Activated CD4-positive, alpha-beta memory T cell treated with anti-CD3 and anti-CD28 coated beads for 36 hours (primary cell): ENCODE data around the gene GLCE. TPM values are rescaled to one million over a fixed set of nuclear protein-coding genes. Genes with fewer than 3 reads are reported as not detected.
"Not testable (repeated sequence)": the region's sequence is repeated elsewhere in the genome, so short reads cannot be mapped to it uniquely, and the experiment has no call there.

Source experiments
- CTCF ChIA-PET: fragments of 350-600 bp; sonication (Branson Sonifier 250); formaldehyde crosslinking; loops from one replicate; lab custom pipeline; 2021; ENCODE audit warnings: antibody characterized with exemption, inconsistent platforms; lab: Charles Lee
- POLR2A ChIA-PET: fragments of 350-600 bp; sonication (Branson Sonifier 250); formaldehyde crosslinking; loops from one replicate; lab custom pipeline; 2021; ENCODE audit warnings: antibody characterized with exemption; lab: Charles Lee
- DNase-seq: peaks from one replicate; pipeline ENCODE4 v3.0.0-alpha.2; 2020
- H3K27ac Mint-ChIP-seq: one replicate; pipeline ENCODE4 v1.8.0; 2021; ENCODE audit warnings: mixed read lengths
- H3K27me3 Mint-ChIP-seq: one replicate; pipeline ENCODE4 v1.8.0; 2021; ENCODE audit warnings: mixed read lengths
- H3K36me3 Mint-ChIP-seq: one replicate; pipeline ENCODE4 v1.8.0; 2021; ENCODE audit warnings: mixed read lengths
- H3K4me1 Mint-ChIP-seq: one replicate; pipeline ENCODE4 v1.8.0; 2021; ENCODE audit warnings: low read depth, mixed read lengths
- H3K4me3 Mint-ChIP-seq: one replicate; pipeline ENCODE4 v1.8.0; 2021; ENCODE audit warnings: mild to moderate bottlenecking, mixed read lengths
- H3K9me3 Mint-ChIP-seq: one replicate; pipeline ENCODE4 v1.8.0; 2021; ENCODE audit warnings: mixed read lengths
- intact Hi-C: fragments of 100-400 bp; cut with micrococcal nuclease; formaldehyde crosslinking; loops from one replicate; pipeline ENCODE4 v1.15.1; 2023
- total RNA-seq, 2 experiments: library from RNA; stranded (reverse); gene quantifications; one replicate each; pipeline ENCODE4 v1.2.3, GENCODE V29; 2021

Gene GLCE
- total RNA-seq, 2 experiments from 2014 or later: 3.9 to 4.4 TPM

DNA sequence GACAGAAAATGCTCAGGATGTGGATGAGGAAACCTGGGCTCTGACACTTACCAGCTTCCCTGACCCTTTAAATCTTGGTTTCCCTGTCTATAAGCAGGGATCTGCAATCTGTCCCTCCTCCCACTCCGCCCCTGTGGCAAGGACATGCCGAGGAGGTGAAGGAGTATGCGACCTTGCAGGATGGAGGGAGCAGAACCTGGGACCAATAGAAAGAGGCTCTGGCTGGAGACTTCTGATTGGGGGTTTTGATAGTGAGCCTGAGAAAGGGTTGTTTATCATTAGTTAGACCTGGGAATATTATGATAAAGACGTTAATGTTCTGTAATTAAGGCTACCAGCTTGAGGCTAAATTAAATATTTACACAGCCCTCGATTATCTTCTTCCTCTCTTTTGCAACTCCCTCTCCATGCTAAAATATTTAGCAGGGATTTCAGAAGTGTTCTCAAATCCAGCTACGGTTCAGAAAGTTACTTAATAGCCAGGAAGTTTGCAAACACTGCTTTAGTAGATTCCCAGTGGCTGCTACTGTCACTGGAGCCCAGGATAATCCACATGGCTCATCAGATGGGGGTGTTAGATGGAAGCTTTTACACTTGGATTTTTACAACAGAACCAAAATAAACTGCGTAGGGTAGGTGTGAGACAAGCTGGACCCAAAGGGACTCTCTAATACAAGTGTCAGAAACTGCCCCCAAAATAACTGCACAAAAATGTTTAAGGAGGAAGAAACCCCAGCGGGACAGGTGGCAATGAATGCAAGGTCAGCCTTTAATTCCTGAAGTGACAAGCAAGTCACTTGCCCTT is 129.1 kb downstream of the GLCE start:
- intact Hi-C loops: no loop called here
- H3K27ac Mint-ChIP-seq: no peak overlapping the region
- ChIA-PET CTCF (no interaction called here), POLR2A (no interaction called here)
- no peak overlapping the region for H3K4me3 Mint-ChIP-seq
- no peaks in the 10 kb centered on the region for H3K27me3 Mint-ChIP-seq
- H3K4me1 Mint-ChIP-seq: no peaks in the 10 kb centered on the region
- no peak for DNase-seq
- H3K9me3 Mint-ChIP-seq: no peaks in the 10 kb centered on the region
- no peaks in the 10 kb centered on the region for H3K36me3 Mint-ChIP-seq

DNA sequence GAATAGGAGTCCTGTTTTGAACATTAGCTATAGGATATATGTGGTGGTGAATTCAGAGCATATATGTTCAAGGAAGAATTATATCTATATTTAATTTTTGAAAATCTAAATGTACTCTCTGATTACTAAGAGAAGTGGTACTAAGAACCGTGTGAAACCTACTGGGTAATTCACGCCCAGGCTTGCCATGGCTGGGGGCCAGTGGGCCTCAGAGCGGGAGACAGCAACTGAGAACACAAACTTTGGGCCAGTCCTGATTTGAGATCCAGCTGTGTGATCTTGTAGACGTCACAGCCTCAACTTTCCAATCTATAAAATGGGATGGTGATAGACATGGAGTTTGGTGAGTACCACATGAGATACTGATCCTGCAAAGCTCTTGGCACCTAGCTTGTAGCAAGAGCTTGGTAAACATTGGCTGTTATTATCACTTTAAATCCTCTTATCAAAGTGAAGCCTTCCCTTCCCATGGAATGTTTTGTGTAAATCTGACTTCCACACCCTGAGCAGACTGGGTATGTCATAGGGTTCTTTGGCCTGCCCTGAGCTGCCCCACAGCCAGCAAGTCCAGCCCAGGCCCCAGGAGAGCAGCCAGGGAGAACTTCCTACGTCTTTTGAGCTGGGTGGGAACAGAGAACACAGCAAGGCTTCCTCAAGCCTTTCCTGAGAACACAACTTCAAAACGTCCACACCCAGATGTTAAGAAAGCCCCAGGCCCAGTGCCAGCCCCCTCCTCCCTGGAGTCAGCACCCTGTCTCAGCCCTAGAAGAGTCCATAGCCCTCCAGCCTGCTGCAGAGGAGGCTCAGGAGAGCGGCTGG is 130.1 kb downstream of the GLCE start:
- no peaks in the 10 kb centered on the region for H3K36me3 Mint-ChIP-seq
- POLR2A ChIA-PET: no interaction called here
- H3K9me3 Mint-ChIP-seq: no peaks in the 10 kb centered on the region

DNA sequence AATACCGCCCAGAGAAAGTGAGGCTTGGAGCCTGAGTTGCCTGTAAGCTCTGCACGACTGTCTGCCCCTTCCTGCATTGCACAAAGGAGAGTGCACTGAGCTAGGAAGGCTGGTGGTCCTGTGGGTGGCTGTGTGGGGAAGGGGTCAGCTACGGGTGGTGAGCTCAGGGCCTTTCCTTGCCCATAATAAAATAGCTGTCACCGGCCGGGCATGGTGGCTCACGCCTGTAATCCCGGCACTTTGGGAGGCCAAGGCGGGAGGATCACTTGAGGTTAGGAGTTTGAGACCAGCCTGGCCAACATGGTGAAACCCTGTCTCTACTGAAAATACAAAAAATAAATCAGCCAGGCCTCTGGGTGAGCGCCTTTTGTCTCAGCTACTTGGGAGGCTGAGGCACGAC is 131.2 kb downstream of the GLCE start:
- POLR2A ChIA-PET, H3K9me3 Mint-ChIP-seq, H3K36me3 Mint-ChIP-seq, H3K4me1 Mint-ChIP-seq, H3K27ac Mint-ChIP-seq, DNase-seq, H3K27me3 Mint-ChIP-seq, H3K4me3 Mint-ChIP-seq, intact Hi-C loops: not testable (repeated sequence)
- CTCF ChIA-PET: interaction anchor here (0.6 to 1.0 kb wide), 3 partner anchors 13 to 233 kb away, joined by 3 read pairs; no protein-coding TSS in a partner anchor

More for the DNA sequence above, 130.1 kb downstream of the GLCE start:
- intact Hi-C loops: no loop called here
- peaks cover 2% of the 10 kb centered on the region for H3K27me3 Mint-ChIP-seq
- no peak for DNase-seq
- no peak overlapping the region for H3K4me3 Mint-ChIP-seq
- CTCF ChIA-PET: interaction anchor here (1.0 kb wide), 1 partner anchor 14 kb away, joined by 3 read pairs; no protein-coding TSS in a partner anchor
- no peaks in the 10 kb centered on the region for H3K4me1 Mint-ChIP-seq
- no peak overlapping the region for H3K27ac Mint-ChIP-seq

DNA sequence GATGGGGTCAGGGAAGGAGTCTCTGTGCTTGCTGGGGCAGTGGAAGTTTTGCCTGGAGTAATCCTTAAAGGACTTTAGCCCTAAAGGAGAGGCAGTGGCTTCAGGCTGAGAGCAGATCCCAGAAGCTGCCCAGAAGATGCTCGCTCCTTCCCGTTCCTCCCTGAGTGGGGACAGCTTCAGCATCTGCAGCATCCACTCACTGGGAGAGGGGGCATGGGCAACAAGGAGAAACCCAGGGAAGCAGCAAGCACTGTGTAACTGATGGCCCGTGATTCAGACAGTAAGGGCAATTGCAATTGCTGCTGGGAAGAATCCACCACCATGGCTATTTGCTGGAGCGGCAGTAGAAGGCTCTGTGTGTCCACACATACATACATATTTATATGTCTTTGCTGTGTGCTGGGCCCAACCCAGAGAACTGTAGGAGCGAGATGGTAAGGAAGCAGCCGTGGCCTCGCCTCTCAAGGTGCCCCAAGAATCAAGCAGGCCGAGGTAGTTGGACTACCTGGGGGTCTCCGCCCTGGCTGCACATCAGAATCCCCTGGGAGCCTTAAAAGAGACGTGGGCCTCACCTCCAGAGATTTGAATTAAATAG is 132.5 kb downstream of the GLCE start:
- Mint-ChIP-seq H3K27ac (no peak overlapping the region), H3K36me3 (no peaks in the 10 kb centered on the region), H3K9me3 (no peaks in the 10 kb centered on the region), H3K4me3 (no peak overlapping the region), H3K27me3 (peaks cover 14% of the 10 kb centered on the region), H3K4me1 (no peaks in the 10 kb centered on the region)
- ChIA-PET POLR2A (no interaction called here), CTCF (no interaction called here)
- intact Hi-C loops: no loop called here
- no peak for DNase-seq

DNA sequence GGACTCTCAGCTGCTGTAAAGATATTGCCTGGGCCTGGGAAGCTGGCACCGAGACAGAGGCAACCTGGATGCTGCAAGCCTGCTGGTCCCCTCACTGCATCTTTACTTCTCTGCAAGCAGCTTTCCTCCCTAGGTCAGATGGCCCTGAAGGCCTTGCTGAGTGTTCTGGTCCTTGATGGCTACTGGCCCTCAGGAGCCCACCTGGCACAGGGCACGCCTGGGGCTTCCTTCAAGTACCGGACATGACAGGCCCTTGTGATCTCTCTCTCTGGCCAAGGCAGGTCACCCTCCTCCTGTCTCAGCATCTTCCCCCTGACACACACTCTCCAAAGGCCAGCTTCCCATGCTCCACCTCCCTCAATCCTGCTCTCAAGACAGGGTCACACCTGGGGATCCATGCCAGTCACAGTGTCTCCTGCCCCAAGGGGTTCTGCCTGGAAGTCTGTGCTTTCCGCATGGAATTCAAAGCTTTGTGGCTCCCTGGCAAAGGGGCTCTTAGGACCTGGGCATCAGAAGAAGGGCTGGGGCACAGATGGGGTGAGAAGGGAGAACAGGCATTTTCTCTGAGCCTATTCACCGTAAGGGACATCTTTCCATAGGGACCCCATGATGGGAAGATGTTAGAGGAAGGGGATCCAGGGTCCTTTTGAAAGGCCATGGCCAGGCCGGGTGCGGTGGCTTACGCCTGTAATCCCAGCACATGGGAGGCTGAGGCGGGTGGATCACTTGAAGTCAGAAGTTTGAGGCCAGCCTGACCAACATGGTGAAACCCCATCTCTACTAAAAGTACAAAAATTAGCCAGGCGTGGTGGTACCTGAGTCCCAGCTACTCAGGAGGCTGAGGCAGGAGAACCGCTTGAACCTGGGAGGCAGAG is 133.5 kb downstream of the GLCE start:
- Mint-ChIP-seq H3K27me3 (peaks cover 17% of the 10 kb centered on the region), H3K36me3 (no peaks in the 10 kb centered on the region), H3K4me3 (no peak overlapping the region), H3K27ac (no peak overlapping the region), H3K9me3 (no peaks in the 10 kb centered on the region), H3K4me1 (no peaks in the 10 kb centered on the region)
- ChIA-PET POLR2A (no interaction called here), CTCF (no interaction called here)
- intact Hi-C loops: no loop called here
- DNase-seq: no peak

DNA sequence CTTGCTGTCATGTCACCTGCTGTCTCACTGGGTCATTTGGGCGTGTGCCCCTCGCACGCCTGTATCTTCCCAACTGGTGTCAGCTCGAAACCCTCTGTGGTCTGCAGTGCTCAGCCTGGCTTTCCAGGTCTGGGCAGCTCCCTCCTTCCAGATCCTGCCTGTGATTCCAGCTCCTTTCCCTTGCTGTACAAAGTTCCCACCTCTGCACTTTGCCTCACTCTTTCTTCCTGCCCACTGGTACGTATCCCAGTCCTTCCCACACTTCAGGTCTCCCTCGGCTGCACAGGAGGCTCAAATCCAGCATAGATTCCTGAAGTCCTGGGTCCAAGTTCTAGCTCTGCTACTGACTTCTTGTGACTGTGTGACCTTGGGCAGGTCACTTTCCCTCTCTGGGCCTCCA is 136.2 kb downstream of the GLCE start:
- POLR2A ChIA-PET: no interaction called here
- CTCF ChIA-PET: no interaction called here

DNA sequence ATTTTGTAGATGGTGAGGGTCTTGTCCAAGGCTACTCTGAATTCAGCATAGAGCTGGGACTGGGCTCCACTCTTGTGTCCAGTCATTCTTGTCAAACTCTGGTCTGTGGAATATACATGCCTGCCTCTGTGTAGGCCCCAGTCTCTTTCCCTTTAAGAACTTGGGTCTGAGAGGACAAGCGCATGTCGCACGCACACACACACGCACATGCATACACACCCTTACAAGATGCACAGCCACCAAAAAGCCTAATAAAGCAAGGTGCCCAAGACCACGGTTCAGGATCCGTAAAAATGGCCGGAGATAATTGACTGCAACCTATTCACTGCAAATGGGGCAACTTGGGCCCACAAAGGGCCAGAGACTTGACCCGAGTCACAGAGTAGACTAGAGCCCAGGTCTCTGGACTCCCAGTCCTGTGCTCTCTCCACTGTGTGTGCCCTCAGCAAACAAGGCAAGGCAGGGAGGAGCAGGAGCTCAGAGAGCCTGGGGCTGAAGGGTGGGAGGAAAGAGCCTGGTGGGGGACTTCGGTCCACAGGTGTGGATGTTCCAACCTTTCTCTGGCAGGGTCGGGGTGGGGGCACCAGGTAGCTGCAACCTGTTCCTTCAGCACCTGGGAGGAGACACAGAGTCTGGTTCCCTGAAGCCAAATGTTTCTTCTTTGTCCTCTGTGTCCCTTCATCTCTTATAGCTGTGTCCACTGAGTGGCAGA is 137.4 kb downstream of the GLCE start:
- no peak overlapping the region for H3K4me3 Mint-ChIP-seq
- ChIA-PET CTCF (no interaction called here), POLR2A (no interaction called here)
- H3K9me3 Mint-ChIP-seq: no peaks in the 10 kb centered on the region
- H3K4me1 Mint-ChIP-seq: no peaks in the 10 kb centered on the region
- no peaks in the 10 kb centered on the region for H3K36me3 Mint-ChIP-seq
- DNase-seq: no peak
- no peak overlapping the region for H3K27ac Mint-ChIP-seq
- intact Hi-C loops: no loop called here
- peaks cover 43% of the 10 kb centered on the region for H3K27me3 Mint-ChIP-seq

More for the DNA sequence above, 136.2 kb downstream of the GLCE start:
- intact Hi-C loops: no loop called here
- Mint-ChIP-seq H3K4me1 (no peaks in the 10 kb centered on the region), H3K9me3 (no peaks in the 10 kb centered on the region), H3K36me3 (no peaks in the 10 kb centered on the region), H3K27me3 (peaks cover 33% of the 10 kb centered on the region), H3K27ac (no peak overlapping the region), H3K4me3 (no peak overlapping the region)
- DNase-seq: no peak

DNA sequence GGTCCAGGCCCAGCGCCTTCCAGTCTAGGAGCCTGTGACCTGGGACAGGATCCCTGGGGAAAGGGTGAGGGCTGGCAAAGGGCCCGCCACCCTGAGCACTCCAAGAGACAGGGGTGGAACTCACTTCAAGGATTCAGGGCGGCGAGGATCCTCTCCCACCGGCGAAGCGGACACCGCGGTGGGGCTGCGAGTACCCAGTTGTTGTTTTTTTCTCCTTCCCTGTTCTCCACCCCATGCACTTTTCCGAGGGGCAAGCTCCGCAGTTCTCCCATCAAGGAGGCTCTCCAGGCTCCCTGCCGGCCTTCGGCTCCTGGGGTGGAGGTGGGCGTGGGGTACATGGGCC is 137.9 kb downstream of the GLCE start:
- ChIA-PET CTCF (no interaction called here), POLR2A (no interaction called here)
- Mint-ChIP-seq H3K36me3 (no peaks in the 10 kb centered on the region), H3K4me1 (no peaks in the 10 kb centered on the region), H3K9me3 (no peaks in the 10 kb centered on the region), H3K4me3 (no peak overlapping the region), H3K27ac (no peak overlapping the region), H3K27me3 (peaks cover 46% of the 10 kb centered on the region)
- no peak for DNase-seq
- intact Hi-C loops: no loop called here

DNA sequence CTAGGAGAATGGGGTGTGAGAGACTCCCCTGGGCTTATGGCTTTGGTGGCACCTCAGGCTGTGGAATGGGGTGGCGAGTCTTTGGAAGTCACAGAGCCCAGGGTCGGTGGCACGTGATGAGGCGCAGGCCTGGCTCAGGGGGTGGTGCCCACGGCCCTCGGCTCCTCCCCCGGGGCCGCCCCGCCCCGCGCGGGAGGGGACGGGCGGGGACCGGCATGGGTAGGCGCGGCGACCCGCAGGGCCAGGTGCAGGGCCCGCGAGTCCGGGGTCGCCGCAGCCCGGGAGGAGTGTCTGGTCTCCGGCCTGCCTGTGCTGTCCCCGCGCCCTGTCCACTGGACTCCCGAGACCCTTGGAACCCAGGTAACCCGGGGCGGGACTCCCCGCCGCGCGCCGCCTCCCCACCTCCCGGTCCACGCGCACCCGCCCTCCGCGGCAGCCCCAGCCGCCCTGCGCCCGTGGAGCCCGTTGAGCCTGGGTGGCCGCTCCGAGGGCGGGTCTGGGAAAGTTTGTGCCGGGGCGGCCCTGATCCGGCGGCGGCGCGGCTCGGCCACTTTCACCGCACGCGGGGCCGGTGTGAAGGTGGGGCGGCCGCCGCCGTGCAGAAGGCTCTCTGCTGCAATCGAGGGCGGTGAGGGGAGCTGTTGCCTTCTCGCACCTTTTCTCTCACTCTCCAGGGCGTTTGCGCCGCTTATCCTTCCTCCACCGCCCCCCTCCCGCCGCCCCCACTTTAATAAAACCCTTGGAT is 138.4 kb downstream of the GLCE start, which contains the start of gene PAQR5:
PAQR5 (plus strand) TSS at position 216 of the 745 bp plus-strand sequence. CDS start 61,169 bp downstream, outside the sequence.
- Mint-ChIP-seq H3K36me3 (no peaks in the 10 kb centered on the region), H3K27ac (no peak within 1 kb of the TSS), H3K4me3 (no peak within 1 kb of the TSS), H3K9me3 (no peaks in the 10 kb centered on the region), H3K4me1 (no peaks in the 10 kb centered on the region), H3K27me3 (peaks cover 47% of the 10 kb centered on the region)
- no peak for DNase-seq
- POLR2A ChIA-PET: no interaction called here
- CTCF ChIA-PET: no interaction called here
- intact Hi-C loops: no loop called here

DNA sequence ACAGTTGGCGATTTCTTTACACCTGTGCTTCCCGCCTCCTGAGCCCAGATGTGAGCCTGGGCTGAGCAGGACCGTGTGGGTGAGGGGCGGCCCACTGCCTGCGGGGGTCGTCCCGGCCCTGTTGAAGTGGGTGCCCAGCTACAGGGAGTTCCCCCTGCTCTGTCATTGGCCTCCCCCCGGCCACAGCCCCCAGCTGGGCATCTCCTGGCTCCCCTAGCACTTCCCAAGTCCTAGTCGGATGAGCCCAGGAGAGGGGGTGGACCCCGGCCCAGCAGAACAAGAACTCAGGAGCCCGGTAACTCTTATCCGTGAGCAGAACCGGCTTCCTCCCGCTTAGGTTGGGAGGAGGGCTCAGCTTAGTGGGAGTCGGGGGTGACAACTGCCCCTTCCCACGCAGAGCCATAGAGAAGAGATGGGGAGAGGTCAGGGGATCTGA is 139.0 kb downstream of the GLCE start:
- Mint-ChIP-seq H3K27me3 (peaks cover 48% of the 10 kb centered on the region), H3K4me1 (no peaks in the 10 kb centered on the region), H3K36me3 (no peaks in the 10 kb centered on the region), H3K27ac (no peak overlapping the region), H3K4me3 (no peak overlapping the region), H3K9me3 (no peaks in the 10 kb centered on the region)
- no peak for DNase-seq
- CTCF ChIA-PET: no interaction called here
- POLR2A ChIA-PET: no interaction called here
- intact Hi-C loops: no loop called here
